Measurements from ENCODE around the gene UBE3B.

- TF ChIP-seq CTCF (IDR thresholded peaks at IDR 0.05) (peak in 3 of 5 experiments; percentile 9 to 78 (median 65)), POLR2A (IDR thresholded peaks at IDR 0.05) (peak in 1 of 2 donors; percentile 59), EP300 (IDR thresholded peaks at IDR 0.05) (peak; percentile 72 to 93)
These were observed at the start of gene UBE3B, which contains the start of gene KCTD10 for GRCh38 chr12:109477185-109477962.
